NCI-H82 (cell line): Measurements from ENCODE around the gene KCNQ1.

ENCODE experiments used
- DNase-seq: peaks from one replicate; lab custom pipeline; 2025; lab: John Stamatoyannopoulos, UW

Gene KCNQ1

GRCh38 chr11:2443881-2444820, 657 bp upstream of the KCNQ1 start, which contains the start of gene TRPM5:
TSS of gene TRPM5 (minus strand) at chr11:2444514. CDS start at chr11:2423036, 21,478 bp downstream.
- peak; percentile 42 for DNase-seq

- no peak for DNase-seq
Observed at GRCh38 chr11:2445746-2446551, 1.1 kb downstream of the KCNQ1 start.

GRCh38 chr11:2446590-2447252, 1.9 kb downstream of the KCNQ1 start:
- no peak for DNase-seq

DNA sequence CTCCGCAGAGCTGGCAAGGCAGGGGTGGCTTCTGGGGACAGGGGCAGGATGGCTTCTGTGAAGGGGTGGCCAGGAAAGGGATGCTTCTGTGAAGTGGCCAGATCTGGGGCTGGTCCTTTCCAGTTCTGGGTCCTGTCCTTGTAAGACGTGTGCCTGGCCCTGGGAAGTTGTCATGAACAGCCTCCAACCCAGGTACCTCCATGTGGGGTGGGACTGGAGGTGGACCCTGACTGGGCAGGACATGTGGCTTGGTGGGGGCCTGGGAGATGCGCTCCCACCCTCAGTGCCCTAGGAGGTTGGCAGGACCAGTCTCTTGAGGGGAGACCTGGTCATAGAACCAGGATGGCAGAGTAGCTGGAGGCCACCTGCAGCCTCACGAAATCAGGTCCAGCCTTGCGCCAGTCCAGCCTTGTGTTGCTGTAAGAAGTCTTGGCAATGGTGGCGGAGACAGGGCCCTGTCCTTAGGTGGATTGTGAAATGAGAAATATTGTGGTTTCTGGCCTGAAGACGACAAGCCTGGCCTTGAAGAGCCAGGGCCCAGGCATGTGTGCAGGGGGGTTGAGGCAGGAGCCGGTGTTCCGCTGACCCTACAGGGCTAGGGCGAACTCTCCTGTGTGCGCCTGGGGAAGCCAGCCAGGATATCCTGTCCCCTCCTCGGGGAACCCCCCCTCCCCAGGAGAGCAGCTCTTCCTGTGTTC, 2.6 kb downstream of the KCNQ1 start:
- DNase-seq, result no peak

DNA sequence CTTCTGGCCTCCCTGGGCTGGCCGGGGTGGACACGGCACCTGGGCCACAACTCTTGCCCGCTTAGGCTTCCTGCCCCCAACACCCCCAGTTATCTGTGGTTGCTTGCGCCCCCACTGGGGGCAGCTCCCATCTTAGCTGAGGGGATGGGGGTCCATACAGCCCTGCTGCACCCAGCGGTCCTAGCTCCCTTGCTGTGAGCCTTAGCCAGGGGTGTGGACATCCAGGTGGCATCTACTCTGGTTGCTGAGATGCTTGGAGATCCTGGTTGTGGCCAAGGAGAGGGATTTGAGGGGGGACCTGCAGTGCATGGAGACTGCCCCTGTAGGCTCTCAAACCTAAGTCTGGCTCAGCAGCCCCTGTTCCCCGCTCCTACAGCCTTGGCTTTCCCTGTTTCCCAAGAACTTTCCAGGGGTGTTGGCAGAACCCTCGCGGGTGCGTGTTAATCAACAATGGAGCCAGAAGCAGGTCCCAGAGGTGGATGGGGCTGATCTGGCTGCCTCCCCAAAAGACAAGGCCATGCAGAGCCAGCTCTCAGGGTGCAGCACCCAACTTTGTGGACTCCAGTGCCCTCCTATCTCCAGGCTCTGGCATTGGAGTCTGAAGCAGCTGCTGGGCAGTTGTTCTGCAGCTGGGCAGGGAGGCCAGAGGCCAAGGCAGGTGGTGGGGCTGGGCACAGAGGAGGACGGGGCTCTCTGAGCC, 3.3 kb downstream of the KCNQ1 start:
- no peak for DNase-seq

- no peak for DNase-seq
Observed at GRCh38 chr11:2448661-2449547, 4.1 kb downstream of the KCNQ1 start.

DNA sequence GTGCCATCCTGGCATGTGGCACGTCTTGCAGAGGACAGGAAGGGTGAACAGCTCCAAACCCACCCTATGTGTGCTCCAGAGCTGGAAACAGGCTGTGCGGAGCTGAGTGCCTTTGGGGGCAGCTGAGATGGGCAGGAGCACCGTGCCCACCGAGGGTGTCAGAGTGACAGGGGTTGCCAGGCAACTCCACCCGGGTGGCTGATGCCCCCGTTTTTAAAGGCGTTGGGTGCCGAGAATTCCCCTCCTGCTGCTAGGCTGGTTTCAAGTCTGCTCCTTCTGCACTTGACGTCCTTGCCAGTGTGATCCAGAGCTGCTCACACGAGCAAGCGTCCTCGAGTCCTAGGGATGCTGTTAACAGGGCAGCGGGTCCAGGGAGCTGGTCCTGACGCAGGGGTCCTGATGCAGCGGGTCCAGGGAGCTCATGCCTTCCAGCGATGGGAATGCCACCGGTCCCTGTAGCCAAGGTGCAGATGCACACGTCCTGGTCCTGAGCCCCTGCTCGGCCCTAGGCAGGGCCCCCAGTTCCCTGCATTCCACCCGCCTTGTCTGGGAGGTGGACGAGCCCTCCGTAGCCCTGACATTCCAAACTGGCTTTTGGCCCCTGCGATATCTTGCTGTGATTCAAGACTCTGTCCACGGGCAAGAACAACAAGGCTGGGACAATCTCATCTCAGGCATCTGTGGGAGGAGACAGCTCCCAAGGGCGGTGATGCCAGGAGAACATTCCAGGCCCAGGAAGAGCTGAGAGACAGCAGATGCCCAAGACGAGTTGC, 4.9 kb downstream of the KCNQ1 start:
- DNase-seq, result no peak

DNA sequence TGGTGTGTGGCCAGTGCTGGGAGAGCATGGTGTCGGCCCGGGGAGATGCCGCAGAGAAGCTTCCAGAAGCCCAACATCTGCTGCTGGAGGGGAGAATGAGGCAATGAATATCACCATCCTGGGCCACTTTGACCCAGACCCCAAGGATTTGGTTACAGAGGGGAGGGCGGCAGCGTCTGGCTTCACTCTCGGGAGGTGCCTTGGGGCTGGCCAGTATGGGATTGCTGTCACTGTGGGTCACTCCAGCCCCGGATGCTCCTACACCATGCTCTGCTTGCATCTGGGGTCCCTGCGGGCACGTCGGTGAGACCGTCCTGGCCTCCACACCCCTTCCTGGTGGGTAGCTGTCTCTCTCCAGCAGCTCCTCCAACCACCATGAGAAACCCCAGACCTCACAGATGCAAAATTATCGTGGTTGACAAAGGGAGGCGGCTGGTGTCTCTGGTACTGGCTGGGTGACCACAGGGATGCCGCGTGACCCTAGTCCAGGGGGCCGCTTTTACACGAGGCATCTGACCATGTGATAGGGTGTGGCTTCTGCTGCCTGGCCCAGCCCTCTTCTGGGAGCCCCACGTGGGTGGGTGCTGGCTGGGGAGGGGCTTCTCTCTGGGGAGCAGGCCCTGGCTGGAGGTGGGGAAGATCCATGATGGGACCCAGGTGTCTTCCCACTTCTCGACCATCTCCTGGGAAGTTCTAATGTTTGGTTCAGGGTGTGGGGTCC, 5.7 kb downstream of the KCNQ1 start:
- DNase-seq, result no peak

DNA sequence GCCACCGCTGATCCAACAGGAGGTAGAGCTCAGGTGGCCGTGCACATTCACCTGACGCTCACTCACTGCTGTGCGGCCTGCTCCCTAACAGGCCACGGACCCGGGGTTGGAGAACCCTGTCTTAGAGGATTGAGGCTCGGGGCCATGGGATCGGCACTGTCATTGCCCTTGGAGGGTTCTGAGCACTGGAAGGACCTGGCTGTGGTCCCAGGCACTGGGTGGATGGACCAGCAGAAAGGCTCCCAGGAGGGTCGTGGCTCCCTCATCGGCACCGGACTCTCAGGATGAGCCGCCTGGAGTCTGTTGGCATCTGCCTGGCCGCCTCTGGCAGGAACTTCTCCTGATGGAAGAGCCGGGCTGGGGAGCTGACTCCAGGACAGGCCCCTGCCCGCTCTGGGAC, 6.5 kb downstream of the KCNQ1 start:
- DNase-seq, result no peak

DNA sequence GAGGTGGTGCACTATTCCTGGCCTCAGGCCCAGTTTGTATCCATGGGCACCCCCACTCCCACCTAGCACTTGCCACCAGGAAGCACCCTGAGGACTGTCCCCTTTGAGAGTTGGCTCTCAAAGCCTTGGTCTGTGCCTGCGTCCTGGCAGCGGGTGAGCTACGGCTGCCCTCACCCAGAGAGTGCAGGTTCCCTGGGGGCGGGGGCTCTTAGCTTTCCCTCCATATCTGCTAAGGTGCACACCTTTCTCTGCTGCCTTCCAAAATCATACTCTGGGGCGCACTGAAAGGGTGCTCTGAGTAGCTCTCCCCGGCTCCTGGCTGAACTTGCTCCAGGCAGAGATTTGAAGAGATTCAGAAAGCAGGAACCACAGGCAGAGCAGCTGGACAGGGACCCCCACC, 7.1 kb downstream of the KCNQ1 start:
- DNase-seq, result no peak

DNA sequence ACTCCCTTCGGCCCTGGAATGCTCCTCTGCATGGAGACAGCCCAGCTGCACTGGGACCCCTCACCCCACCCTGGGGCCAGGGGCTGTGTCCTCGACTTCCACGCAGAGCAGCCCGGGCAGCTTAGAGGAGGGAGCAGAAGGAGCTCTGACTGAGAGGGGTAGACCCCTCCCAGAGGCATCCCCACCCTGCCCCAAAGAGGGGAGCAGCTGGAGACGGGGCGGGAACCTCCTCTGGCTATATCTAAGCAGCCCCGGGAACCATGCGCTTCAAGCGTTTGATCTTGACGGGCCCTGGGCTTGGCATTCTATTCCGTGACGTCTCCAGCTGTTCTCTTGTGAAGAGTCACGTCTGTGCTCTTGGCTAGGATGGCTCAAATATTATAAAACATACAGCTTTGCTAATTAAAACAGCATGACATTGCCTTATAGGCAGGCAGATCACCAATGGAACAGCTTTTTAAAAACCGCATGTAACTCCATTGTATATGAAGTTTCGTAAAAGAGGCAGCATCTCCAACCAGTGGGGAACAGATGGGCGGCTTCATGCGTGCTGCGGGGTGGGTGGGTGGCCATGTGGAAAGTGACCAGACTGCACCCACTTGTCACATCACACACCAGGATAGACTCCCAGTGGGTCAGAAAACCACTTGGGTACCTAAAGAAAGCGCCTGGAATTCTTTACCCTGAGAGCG, 7.7 kb downstream of the KCNQ1 start:
- DNase-seq, result no peak

GRCh38 chr11:2453436-2453835, 8.6 kb downstream of the KCNQ1 start:
- DNase-seq, result no peak

- DNase-seq, result no peak
Observed at GRCh38 chr11:2458321-2458720, 13.5 kb downstream of the KCNQ1 start.

GRCh38 chr11:2459016-2459725, 14.4 kb downstream of the KCNQ1 start:
- DNase-seq, result no peak

- no peak for DNase-seq
Observed at GRCh38 chr11:2459796-2460531, 15.2 kb downstream of the KCNQ1 start.

DNA sequence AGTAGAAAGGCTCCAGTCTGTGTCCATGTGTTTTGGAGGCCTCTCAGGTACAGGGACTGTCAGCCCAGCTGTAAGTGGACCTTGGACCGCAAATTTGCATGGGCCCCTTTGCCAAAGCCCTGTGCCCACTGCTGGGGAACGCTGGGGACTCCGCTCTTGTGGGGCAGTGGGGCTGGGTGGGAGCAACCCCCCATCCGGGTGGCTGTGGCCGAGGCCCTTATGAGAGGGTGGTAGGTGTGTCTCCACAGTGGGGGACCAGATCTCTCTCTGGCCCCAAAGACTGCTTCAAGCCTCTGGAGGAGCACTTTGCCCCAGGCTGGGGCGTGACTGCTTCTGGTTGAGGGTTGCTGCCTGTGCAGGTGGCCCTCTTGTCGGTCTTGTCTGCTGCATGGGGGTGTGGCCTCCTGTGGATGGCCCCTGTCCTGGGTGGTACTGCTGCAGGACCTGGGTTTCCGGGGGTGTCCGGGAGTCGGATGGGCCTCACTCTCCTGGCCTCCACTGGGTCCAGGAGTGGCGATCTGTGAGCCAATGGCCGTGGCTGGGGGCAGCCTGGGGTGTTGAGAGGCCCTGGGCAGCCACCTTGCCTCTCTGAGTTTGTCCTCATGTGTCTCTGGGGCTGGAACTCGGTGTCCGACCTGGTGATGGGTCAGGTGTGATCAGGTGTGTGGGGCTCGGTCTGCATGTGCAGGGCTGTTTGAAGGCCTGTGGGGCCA, 15.9 kb downstream of the KCNQ1 start:
- DNase-seq, result no peak
